GM18502 (cell line): ENCODE measurements around the gene TSBP1.

Source experiments
- ATAC-seq: cut with Tn5 transposase; IDR thresholded peaks from one replicate; pipeline ENCODE4 v1.9.1; 2021; ENCODE audit warnings: mild to moderate bottlenecking; ENCODE audit not compliant: unreplicated experiment, poor library complexity

TSBP1 gene, protein sequence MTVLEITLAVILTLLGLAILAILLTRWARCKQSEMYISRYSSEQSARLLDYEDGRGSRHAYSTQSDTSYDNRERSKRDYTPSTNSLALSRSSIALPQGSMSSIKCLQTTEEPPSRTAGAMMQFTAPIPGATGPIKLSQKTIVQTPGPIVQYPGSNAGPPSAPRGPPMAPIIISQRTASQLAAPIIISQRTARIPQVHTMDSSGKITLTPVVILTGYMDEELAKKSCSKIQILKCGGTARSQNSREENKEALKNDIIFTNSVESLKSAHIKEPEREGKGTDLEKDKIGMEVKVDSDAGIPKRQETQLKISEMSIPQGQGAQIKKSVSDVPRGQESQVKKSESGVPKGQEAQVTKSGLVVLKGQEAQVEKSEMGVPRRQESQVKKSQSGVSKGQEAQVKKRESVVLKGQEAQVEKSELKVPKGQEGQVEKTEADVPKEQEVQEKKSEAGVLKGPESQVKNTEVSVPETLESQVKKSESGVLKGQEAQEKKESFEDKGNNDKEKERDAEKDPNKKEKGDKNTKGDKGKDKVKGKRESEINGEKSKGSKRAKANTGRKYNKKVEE

DNA sequence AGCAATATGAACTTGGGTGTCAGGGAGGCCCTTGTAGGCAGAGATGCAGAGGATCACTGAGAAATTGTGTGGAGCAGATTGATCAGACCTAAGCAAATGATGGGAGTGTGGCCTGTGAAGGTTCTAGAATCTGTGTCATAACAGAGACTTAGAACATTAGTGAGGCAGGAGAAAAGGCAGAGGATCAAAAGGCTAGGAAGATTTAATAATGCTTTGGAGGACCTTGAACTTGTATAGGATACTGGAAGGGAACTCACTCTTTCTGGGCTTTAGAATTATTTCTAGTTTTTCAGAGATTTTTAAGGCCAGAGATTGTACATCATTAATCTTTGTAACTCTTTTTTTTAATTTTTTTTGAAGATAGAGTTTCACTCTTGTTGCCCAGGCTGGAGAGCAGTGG is at the start of gene TSBP1:
TSBP1 (minus strand) TSS at position 101 of the 400 bp plus-strand sequence. CDS start 197 bp downstream, outside the sequence.
- ATAC-seq, result no peak

DNA sequence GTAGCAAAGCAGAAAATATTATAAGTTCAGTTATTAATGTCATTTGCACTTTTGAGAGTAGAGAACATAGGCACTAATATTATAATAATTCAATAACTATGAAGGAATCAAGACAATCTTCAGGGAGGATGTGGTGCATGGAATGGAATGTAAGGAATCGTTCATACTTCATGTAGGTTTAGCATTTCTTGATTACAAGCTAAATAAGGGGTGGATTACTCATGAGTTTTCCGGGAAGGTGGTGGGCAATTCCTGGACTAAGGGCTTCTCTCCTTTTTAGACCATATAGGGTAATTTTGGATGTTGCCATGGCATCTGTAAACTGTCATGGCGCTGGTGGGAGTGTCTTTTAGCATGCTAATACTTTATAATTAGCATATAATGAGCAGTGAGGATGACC is 44.3 kb upstream of the TSBP1 start:
- no peak for ATAC-seq

DNA sequence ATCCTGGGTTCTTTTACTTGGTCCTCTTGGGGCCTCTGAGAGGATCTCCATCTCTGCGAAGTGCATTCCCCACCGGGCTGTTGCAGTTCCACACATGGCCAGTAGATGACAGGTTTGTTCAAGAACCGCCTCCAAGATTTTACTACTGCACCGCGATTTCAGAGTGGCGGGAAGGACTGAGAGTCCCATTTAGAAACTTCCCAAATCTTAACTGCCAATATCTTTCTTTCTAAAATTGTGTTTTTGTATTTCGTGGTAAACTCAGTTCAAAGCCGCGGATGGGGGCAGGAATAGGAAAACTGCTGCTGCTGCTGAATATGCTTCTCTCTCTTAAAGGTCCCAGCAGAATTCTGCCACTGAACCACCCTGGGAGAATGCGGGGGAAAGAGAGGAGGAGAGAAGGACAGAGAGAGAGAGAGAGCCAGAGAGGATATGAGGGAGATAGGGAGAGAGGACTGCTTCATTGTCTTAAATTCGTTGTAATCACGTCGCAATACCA is 43.9 kb upstream of the TSBP1 start:
- ATAC-seq, result no peak

DNA sequence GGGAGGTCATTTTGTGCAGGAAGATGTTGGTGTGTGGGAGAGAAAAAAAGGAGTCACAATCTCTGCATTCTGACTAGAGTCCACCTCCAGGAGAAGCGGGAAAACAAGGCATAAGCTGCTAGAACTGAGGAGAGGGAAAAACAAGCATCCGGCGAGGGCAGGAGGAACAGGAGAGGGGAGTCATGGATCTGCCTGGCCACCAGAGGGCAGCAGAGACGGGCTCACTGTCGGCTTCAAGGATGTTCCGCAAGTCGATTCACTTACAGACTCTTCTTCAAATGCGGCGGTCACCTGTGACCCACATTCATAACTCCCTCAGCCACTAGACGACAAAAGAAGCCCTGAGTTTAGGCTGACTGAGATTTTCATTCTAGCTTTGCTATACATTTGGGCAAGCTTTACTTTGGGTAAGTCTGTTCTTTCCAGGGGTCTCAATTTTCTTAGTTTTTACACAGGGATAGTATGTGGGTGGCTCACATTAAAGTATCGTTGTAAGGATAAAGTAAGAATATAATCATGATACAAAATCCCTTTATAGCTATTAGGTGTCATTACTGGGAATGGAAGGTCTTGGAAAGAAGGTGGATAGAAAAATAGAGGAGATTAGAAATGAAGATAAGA is 41.8 kb upstream of the TSBP1 start:
- no peak for ATAC-seq

DNA sequence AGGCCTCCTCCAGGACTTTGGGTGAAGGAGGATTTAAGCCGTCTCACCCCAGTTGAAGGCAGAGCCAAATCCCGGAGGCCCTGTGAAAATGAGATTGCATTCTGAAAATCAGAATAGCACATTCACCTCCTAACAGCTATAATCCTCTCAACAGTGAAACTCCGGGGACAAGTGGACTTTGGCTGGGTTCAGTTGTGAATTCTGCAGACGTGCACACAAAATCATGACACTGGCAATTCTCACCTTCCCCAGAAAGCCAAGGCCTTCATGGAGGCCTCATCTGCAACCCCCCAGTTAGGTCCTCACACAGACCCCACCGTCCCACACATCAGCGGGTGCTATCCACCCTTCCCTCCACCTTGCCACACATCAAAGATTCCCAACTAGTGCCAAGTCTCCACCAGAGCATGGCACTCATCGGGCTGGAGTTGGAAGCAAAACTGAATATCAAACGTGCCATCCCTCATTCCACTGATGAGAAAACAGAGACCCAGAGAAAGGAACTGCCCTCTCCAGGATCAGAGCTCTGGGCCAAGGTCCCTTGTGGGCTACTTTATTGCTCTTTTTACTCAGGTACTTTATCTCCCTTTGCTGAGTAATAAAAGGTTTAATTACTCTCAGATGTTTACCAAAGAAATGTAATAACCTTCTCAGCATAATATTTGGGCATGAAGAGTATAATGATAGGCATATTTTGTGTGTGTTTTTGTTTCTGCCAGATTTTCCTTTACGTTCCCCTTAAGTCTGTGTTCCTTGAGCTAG is 40.0 kb upstream of the TSBP1 start:
- ATAC-seq, result no peak

DNA sequence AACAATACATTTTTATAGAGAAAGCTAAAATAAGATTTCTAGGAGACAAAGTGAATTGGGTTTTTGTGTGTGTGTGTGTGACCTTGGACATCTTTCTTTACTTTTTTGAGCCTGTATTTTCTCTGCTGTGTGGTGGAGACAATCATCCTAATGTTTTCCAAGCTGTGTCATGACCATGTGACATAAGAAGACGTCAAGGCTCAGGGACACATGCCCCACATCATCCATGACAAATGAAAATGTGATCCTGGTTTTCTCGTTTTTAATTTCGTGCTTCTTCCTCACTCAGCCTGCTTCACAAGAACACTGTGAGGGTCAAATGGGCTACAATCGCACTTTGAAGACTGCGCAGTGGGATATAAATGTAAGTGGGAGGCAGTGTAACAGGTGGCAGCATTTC is 39.2 kb upstream of the TSBP1 start:
- no peak for ATAC-seq

DNA sequence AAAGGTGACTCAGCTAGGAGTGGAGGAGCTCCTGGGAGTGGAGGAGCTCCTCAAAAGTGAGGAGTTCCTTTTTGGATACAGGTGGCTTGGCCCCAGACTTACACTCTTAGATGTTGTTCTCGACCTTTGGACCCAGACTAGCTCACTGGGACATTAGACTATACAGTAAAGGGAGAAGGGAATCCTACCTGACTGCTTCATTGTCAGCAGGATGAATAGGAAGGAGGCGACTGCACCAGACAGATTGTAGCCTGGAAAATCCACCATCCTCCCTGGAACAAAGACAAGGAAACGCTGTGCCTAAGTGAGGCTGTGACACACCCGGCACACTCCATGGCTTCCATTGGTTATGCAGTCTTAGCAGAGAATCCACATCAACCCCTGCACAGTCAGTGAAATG is 35.2 kb upstream of the TSBP1 start, which contains the start of gene BTNL2:
BTNL2 (minus strand) TSS at position 325 of the 400 bp plus-strand sequence; CDS start at position 267, 58 bp downstream.
- ATAC-seq, result no peak

DNA sequence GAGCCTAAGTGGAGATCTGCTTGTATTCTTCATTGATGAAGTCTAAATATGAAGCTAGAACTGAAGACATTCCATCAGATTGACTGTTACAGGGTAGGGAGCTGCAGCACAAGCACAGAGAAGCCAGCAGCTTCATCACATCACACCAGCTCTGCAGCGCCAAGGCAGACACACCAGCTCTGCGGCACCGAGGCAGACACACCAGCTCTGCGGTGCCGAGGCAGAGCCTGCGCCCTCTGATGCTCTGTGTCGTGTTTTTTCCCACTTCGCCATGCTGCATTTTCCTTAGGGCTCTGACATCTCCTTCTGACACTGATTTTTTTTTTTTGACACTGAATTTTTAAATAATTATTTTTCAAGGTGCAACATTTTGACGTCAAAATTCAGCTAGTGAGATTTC is 34.5 kb upstream of the TSBP1 start:
- no peak for ATAC-seq

DNA sequence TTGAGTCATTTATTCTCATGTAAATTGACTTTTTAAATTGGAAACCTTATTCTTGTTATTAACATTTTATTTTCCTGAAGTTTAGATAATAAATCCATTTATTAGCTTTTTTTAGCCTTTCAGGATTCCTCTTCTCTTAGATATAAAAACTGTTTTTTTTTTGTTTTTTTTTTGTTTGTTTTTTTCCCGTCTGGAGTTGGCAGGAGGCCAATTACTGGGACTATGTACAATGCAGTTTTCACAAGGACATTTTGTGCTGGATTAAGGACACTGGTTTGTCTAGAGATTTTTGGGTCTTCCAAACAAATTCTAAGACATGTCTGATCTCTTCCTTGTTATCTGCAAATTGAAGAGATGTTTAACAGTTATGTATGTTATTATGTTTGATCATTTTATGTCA is 34.0 kb upstream of the TSBP1 start:
- ATAC-seq, result no peak

DNA sequence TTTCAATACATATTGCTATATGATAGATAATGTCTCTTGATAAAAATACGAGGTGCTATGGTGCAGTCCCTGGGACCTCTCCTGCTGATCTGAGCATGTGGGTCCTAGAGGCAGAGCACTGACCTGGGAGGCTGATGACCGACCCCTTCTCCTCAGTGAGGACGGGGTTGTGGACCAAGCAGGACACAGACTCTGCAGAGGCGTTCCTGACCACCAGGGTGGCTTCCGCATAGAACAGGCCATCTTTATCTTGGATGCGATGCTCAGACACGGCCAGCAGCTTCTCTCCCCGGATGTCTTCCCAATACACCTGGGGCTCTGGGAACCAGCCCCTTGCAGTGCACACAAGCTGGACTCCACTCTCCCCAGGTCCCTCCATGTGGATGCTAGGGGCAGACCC is 31.1 kb upstream of the TSBP1 start:
- no peak for ATAC-seq

DNA sequence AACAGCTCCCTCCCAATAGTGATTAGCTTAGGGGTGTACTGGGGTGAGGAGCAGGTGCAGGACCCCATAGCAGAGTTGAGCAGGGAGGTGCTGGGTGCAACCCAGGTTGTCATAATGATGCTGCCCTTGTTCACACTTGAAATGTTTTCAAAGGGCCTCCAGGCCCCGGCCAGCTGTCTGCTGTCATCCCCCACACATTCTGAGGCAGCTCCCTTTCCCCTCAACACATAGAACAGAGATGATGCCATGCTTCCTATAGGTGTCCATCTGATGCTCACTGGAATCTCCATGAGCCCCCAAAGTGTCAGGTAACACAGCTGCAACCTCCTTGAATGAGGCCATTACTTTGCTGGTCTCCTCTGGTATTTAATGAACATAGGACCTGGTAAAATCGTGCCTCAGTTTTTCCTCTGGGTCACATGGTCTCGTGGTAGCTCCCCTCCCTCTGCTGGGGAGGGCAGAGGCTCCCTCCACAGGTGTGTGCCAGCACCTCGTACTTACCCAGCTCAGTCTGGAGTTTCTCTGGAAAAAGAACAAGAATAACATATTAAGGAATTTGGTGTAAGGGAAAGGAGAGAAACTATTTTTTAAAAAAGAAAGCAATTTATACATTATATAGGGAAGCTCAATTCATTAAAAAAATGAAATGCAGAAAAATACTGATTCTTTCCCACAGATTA is 29.7 kb upstream of the TSBP1 start:
- no peak for ATAC-seq

DNA sequence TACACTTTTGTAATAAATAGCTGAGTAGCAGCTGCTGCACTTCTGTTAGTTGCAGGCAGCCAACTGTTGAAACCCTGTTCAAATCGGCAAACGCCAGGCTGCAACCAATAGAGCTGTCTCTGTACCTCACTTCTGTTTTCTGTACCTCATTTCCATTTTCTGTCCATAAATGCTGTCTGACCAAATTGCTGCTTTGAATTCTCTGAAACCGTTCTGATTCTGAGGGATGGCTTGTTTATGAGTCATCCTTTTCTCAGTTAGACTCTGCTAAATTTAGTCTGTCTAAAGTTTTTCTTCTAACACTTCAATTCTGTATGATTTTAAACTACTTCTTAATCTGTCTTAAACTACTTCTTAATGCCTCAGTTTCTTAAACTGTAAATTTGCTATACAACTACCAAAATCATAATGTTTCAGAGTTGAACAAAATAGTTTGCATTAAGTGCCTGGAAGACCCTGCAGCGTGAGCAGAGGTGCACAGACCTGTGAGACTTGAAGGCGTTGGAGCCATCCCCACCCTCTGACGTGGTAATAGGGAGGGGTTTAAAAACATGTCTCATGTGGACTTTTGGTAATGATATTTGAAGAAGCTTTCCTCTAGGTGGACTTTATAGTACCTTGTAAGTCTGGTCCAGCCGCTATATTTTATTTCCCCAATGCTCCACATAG is 25.7 kb upstream of the TSBP1 start:
- peak; percentile 77 for ATAC-seq

DNA sequence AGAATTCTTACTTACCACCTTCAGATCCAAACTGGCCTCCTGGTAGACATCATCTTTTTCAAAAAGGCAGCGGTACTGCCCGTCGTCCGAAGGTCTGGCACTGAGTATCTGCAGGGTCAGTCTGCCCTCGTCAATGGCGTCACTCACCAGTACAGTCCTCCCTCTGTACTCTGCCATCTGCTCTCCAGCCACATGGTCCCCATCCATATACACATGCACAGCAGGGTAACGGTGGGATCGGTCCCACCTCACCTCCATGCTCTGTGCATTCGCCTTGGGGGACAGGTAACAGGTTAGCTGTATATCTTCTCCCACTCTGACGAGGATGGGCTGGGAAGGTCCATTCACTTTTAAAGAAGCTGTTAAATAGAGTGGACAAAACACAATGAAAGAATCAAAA is 24.3 kb upstream of the TSBP1 start:
- ATAC-seq, result no peak

DNA sequence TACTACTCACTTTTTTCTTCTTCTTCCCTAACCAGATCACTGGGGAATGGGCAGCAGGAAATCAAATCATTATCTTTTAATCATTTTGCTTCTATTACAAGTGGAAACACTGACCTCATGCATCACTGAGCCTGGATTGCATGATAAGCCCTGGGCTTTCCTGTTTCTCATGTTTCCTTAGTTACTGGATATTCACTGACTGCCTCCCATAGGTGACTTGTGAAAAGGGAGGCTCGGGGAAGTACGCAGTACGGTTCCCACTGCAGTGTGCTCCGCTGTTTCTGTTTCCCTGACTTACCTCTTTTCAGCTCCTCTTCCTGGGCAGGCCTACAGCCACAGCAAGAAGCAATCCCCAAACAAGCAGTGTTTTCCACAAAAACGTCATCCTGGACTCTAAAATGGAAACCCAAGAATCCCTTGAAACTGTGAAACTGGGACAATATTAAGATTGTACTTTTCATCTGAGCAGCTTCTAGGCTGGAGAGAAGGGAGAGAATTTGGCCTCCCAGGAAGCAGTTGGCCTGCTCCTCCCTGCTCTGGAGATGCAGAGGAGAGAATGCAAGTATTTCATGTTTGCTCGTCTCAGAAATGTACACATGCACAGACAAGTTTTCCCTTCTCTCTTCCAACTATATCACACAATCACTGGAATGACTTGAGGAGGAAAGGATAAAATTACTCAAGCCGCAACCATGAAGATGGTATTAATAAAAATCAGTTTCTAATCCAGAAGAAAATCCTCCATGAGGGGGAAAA is 22.1 kb upstream of the TSBP1 start:
- no peak for ATAC-seq

DNA sequence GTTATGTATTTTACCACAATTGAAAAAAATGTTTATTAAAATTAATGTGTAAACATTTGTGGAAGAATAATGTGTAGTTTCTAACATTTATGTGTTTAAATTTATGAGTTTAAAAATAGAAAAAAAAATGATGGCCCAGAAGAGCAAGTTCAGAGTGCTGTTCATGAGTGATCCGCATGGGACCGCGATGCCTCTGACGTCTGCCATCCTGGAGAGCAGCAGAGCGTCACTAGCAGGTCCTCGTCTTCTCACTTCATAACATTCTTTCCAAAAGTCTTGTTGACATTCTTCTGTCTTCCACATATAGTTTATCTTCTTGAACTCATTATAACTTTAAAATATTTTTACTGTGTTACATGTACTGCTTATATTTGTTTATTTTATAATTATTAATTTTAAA is 19.8 kb upstream of the TSBP1 start:
- no peak for ATAC-seq

DNA sequence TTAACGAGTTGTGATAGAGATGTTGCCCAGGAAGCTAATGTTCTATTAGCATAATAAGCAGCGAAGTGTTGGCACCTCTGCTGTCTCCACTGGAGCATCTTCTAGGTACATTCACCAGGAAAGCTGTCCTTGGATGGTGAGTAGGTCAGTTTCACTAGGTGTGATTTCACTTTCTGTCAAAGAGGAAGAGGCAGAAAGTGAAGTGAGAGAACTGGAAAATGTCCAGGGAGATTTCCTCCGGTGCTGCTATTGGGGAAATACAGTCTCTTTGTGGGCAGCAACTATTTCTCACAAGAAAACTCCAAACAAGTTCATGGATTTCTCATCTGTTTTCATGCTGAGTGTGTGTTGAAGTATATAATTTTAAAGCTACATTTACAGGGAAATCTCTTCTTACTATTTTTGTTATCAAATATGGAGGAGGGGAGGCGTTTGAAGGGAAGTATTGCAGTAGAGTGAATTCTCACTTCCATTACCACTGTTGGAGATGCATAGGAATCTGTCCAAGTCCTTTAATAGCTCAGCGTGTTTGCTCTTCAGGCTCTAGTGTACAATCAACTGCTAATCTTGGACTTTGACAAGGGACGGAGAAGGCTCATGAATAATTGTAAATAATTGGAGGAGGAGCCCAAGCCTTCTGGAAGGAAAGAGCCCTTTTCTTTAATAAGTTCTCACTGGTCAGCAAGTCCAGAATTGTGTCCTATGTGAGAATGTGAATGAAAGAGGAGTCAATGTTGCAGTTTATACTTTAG is 16.1 kb upstream of the TSBP1 start:
- no peak for ATAC-seq

DNA sequence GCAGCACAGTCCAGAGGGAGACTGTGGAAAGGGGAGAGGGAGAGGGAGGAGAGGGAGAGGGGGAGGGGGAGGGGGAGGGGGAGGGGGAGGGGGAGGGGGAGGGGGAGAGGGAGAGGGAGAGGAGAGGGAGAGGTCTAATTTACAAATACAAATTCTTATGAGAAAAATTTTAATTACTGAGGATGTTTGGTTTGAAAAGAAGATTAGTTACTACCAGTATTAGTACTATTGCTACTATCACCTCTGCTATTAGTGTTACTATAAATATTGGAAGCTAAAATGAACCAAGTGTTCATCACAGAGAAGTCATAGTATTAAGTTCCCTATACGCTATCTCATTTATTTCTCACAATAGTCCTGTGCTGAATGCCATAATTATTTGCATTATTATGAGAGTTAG is 14.3 kb upstream of the TSBP1 start:
- no peak for ATAC-seq

DNA sequence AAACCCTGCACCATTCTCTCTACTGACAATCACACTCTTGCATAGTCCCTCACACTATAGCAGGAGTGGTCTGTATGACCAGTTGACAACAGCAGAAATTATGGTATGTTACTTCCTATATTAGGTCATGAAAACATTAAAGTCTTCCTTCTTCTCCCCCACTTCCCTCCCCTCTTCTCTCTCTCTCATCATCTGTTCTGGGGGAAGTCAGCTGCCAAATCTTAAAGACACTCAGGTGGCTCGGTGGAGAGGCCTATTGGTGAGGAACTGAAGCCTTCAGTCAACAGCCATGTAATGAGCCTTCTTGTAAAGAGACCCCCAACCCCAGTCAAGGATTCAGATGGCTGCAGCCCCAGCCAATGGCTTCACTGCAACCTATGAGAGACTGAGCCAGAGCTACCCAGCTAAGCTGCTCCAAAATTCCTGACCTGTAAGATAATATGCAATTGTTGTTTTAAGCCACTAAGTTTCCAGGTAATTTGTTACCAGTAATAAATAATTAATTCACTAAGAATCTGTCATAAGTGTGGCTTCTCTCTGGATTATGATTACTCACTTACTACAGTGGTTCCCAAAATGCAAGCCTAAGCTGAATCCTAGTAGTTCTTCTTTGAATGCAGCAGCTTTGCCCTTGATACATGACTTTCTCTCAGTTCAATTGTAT is 11.2 kb upstream of the TSBP1 start:
- no peak for ATAC-seq
